H1 (cell line): Measurements from ENCODE around the gene LCE3B. TPM values are rescaled to one million over a fixed set of nuclear protein-coding genes. Genes with fewer than 3 reads are reported as not detected.

Experiments
- CHD1 ChIP-seq: IDR thresholded peaks from 2 replicates; pipeline ENCODE4 v1.6.1; 2012; ENCODE audit warnings: low read depth, low read length, improper control_type of control experiment
- CTBP2 ChIP-seq: IDR thresholded peaks from 2 replicates; pipeline ENCODE4 v1.7.0; 2011; ENCODE audit warnings: borderline replicate concordance, mild to moderate bottlenecking, moderate library complexity, mixed read lengths, low read length; ENCODE audit not compliant: insufficient read depth, insufficient read length
- EGR1 ChIP-seq: IDR thresholded peaks from 2 replicates; pipeline ENCODE4 v1.6.1; 2011; ENCODE audit warnings: low read depth, low read length, borderline replicate concordance
- JUN ChIP-seq: IDR thresholded peaks from 2 replicates; pipeline ENCODE4 v1.6.1; 2011; ENCODE audit warnings: low read depth, mild to moderate bottlenecking, improper control_type of control experiment, low read length
- KDM4A ChIP-seq: IDR thresholded peaks from one replicate; pipeline ENCODE4 v1.7.1; 2012; ENCODE audit warnings: low read depth, mild to moderate bottlenecking, moderate library complexity, low read length, inconsistent platforms; ENCODE audit not compliant: severe bottlenecking
- KDM5A ChIP-seq: fragments of 200-600 bp; IDR thresholded peaks from 2 replicates; pipeline ENCODE4 v1.7.1; 2012; ENCODE audit warnings: mild to moderate bottlenecking, low read length, inconsistent platforms, mixed read lengths
- YY1 ChIP-seq: IDR thresholded peaks from 2 replicates; pipeline ENCODE4 v1.6.1; 2011; ENCODE audit warnings: low read depth, mild to moderate bottlenecking, low read length
- polyA plus RNA-seq, 7 experiments: library from polyadenylated mRNA; depleted of rRNA in 3 of 7; stranded (reverse) in 5 of 7; unstranded in 2 of 7; fragments of >200 nt in 5 of 7; fragments of 200-250 nt in 2 of 7; gene quantifications; 1 replicate in 5 of 7; 2 replicates in 1 of 7; 4 replicates in 1 of 7; pipeline versions ENCODE4 v1.2.1 to v1.2.3, GENCODE V29; 2011 to 2013; ENCODE audit warnings: missing spikeins in 2 of 7, mixed read lengths in 2 of 7
- total RNA-seq: library from RNA; stranded (reverse); fragmentation: NEBNext Ultra II Directional; extraction: Animal tissue kit (Norgen Biotek cat#: 25700); gene quantifications from 2 replicates; pipeline ENCODE4 v1.2.1, GENCODE V29; 2021

The LCE3B gene
- total and polyA plus RNA-seq, 2 of the 8 experiments (the other 6 are each of a cell fraction or from before 2014, with no cell fraction given) = not detected

GRCh38 chr1:152566681-152567080, 46.9 kb upstream of the LCE3B start, which contains the start of gene LCE3E (continued):
- no peak for TF ChIP-seq EGR1
- no peak for TF ChIP-seq YY1
- no peak for TF ChIP-seq CHD1
- TF ChIP-seq KDM5A = no peak
- no peak for TF ChIP-seq JUN
- TF ChIP-seq CTBP2 = no peak
- no peak for TF ChIP-seq KDM4A
